GM23338 (cell line): Measurements from ENCODE around the gene ABCB11.

ENCODE experiments used
- EZH2 ChIP-seq: fragments of 200-600 bp; sonication (generic); IDR thresholded peaks from one replicate; pipeline ENCODE4 v1.8.0; 2017; ENCODE audit warnings: antibody characterized with exemption, mild to moderate bottlenecking, low read depth; ENCODE audit not compliant: unreplicated experiment
- EZH2phosphoT487 ChIP-seq: fragments of 200-600 bp; sonication (generic); IDR thresholded peaks from one replicate; pipeline ENCODE4 v1.8.1; 2018; ENCODE audit warnings: antibody characterized with exemption; ENCODE audit not compliant: unreplicated experiment
- POLR2AphosphoS5 ChIP-seq: IDR thresholded peaks from 2 replicates; pipeline ENCODE4 v1.6.1; 2016; ENCODE audit warnings: antibody characterized with exemption, low read depth
- TF ChIP-seq, protein P1 (sequence below), 2 experiments: fragments of 200-600 bp in 1 of 2; sonication (generic) in 1 of 2; conservative IDR thresholded peaks; 2 replicates each; pipeline versions ENCODE4 v1.5.1 to v1.6.1; 2016 to 2017; ENCODE audit warnings: antibody characterized with exemption in 2 of 2, low read depth in 2 of 2, mild to moderate bottlenecking in 2 of 2, moderate library complexity in 1 of 2

DNA sequence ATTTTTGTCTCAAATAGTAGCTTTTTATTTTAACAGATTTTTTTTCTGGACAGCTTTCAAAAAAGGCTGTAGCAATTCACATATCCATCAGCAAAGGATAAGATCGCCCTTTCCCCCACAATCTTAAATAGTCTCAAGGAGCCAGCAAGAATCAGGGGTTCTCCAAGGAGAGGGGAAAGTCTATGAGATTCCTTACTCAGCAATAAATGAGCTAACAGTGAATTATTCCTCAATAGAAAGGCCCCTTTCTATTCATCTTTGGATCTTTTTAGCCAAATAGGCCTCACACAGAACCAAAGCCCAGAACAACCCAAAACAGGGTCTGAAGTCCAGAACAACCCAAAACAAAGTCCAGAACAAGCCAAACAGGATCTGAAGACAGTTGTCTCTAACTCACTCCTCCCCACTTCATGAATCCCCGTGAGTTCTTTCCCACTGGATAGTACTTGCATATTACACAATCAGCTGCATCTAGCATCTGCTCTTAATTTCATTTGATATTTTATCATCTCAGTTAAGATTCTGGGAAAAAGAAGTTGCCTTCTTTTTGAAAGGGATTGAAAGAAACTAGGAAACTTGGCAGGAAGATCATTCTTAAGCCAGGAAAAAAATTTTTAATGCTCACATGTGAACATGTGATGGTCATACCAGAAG is 34.9 kb upstream of the ABCB11 start:
- TF ChIP-seq, protein P1, sequence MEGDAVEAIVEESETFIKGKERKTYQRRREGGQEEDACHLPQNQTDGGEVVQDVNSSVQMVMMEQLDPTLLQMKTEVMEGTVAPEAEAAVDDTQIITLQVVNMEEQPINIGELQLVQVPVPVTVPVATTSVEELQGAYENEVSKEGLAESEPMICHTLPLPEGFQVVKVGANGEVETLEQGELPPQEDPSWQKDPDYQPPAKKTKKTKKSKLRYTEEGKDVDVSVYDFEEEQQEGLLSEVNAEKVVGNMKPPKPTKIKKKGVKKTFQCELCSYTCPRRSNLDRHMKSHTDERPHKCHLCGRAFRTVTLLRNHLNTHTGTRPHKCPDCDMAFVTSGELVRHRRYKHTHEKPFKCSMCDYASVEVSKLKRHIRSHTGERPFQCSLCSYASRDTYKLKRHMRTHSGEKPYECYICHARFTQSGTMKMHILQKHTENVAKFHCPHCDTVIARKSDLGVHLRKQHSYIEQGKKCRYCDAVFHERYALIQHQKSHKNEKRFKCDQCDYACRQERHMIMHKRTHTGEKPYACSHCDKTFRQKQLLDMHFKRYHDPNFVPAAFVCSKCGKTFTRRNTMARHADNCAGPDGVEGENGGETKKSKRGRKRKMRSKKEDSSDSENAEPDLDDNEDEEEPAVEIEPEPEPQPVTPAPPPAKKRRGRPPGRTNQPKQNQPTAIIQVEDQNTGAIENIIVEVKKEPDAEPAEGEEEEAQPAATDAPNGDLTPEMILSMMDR (conservative IDR thresholded peaks at IDR 0.05; ENCODE audit: low read depth in 2 of 2): no peak
- TF ChIP-seq EZH2phosphoT487: no peak
- TF ChIP-seq POLR2AphosphoS5: no peak
- TF ChIP-seq EZH2: no peak
